Smooth muscle cell (in vitro differentiated cells): ENCODE results near the gene ZNF687. TPM values are rescaled to one million over a fixed set of nuclear protein-coding genes. Genes with fewer than 3 reads are reported as not detected.

ENCODE experiments used
- DNase-seq: peaks from one replicate; lab custom pipeline; 2025; ENCODE audit not compliant: unreplicated experiment; lab: John Stamatoyannopoulos, UW
- H2AFZ ChIP-seq: fragments of 200-600 bp; sonication (generic); 2 replicates; pipeline ENCODE4 v1.6.0; 2016; ENCODE audit warnings: antibody characterized with exemption, low read depth, mild to moderate bottlenecking
- H3F3A ChIP-seq: fragments of 200-600 bp; sonication (generic); 2 replicates; pipeline ENCODE4 v1.6.0; 2017; ENCODE audit warnings: antibody characterized with exemption, low read depth
- H3K27ac ChIP-seq: fragments of 200-600 bp; sonication (generic); 2 replicates; pipeline ENCODE4 v1.5.1; 2016; ENCODE audit warnings: low read depth, mild to moderate bottlenecking
- H3K27me3 ChIP-seq: fragments of 200-600 bp; sonication (generic); 2 replicates; pipeline ENCODE4 v1.6.1; 2016; ENCODE audit warnings: low read depth, mild to moderate bottlenecking
- H3K36me3 ChIP-seq: fragments of 200-600 bp; sonication (generic); 2 replicates; pipeline ENCODE4 v1.5.1; 2016; ENCODE audit warnings: low read depth
- H3K4me1 ChIP-seq: fragments of 200-600 bp; sonication (generic); 2 replicates; pipeline ENCODE4 v1.5.1; 2016; ENCODE audit warnings: low read depth
- H3K4me2 ChIP-seq: fragments of 200-600 bp; sonication (generic); 2 replicates; pipeline ENCODE4 v1.6.0; 2016; ENCODE audit warnings: mild to moderate bottlenecking
- H3K4me3 ChIP-seq: fragments of 200-600 bp; sonication (generic); 2 replicates; pipeline ENCODE4 v1.5.1; 2016; ENCODE audit warnings: mild to moderate bottlenecking
- H3K79me2 ChIP-seq: fragments of 200-600 bp; sonication (generic); 2 replicates; pipeline ENCODE4 v1.6.0; 2016; ENCODE audit warnings: low read depth, mild to moderate bottlenecking
- H3K9ac ChIP-seq: fragments of 200-600 bp; sonication (generic); 2 replicates; pipeline ENCODE4 v1.6.0; 2016; ENCODE audit warnings: low read depth
- H3K9me3 ChIP-seq: fragments of 200-600 bp; sonication (generic); replicated peaks from 2 replicates; pipeline ENCODE4 v1.5.1; 2016; ENCODE audit warnings: low read depth
- H4K20me1 ChIP-seq: fragments of 200-600 bp; sonication (generic); 2 replicates; pipeline ENCODE4 v1.6.0; 2016; ENCODE audit warnings: low read depth
- WGBS: methylation state at CpG from one replicate; pipeline ENCODE4 v1.1.7; 2016; ENCODE audit warnings: low lambda C conversion rate; 5-methylcytosine and 5-hydroxymethylcytosine counted together
- polyA plus RNA-seq: library from polyadenylated mRNA; unstranded; fragments of >200 nt; fragmentation: Nextera tagmentation; extraction: Ambion mirVana; gene quantifications from 2 replicates; pipeline ENCODE4 v1.2.1, GENCODE V29; 2016
- small RNA-seq: library from RNA; depleted of rRNA; stranded (forward); fragments of <200 nt; gene quantifications from one replicate; pipeline ENCODE3, GENCODE V24; 2014
- total RNA-seq: library from RNA; depleted of rRNA; stranded (reverse); fragments of >200 nt; gene quantifications from 2 replicates; pipeline ENCODE4 v1.2.3, GENCODE V29; 2014
- TF ChIP-seq, protein P1 (sequence below): fragments of 200-600 bp; sonication (generic); IDR thresholded peaks from 2 replicates; pipeline ENCODE4 v1.5.1; 2017; ENCODE audit warnings: borderline replicate concordance, mild to moderate bottlenecking, antibody characterized with exemption; ENCODE audit not compliant: insufficient read depth, poor library complexity, severe bottlenecking

Gene ZNF687
- total and polyA plus RNA-seq, 2 experiments from 2014 or later = 2.4 to 10.7 TPM

DNA sequence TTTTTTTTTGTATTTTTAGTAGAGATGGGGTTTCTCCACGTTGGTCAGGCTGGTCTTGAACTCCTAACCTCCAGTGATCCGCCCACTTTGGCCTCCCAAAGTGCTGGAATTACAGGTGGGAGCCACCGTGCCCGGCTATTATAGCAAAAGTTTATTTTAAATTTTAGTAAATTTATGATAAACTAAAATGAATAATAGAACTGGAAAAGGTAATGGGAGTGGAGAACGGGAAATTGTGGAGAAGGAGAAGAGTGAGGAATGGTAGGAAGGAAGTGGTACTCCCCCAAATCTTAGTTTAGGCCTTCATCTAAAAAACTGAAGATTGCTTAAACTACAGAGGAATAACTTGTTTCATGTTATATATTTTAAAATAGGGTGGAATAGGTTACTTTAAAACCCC, 52.7 kb downstream of the ZNF687 start:
- TF ChIP-seq, protein P1, sequence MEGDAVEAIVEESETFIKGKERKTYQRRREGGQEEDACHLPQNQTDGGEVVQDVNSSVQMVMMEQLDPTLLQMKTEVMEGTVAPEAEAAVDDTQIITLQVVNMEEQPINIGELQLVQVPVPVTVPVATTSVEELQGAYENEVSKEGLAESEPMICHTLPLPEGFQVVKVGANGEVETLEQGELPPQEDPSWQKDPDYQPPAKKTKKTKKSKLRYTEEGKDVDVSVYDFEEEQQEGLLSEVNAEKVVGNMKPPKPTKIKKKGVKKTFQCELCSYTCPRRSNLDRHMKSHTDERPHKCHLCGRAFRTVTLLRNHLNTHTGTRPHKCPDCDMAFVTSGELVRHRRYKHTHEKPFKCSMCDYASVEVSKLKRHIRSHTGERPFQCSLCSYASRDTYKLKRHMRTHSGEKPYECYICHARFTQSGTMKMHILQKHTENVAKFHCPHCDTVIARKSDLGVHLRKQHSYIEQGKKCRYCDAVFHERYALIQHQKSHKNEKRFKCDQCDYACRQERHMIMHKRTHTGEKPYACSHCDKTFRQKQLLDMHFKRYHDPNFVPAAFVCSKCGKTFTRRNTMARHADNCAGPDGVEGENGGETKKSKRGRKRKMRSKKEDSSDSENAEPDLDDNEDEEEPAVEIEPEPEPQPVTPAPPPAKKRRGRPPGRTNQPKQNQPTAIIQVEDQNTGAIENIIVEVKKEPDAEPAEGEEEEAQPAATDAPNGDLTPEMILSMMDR = no peak
- Histone ChIP-seq H2AFZ (no peak overlapping the region), H3F3A (no peaks in the 10 kb centered on the region), H3K4me3 (no peak overlapping the region), H3K79me2 (no peaks in the 10 kb centered on the region), H3K27ac (no peak overlapping the region), H3K9ac (no peak overlapping the region), H3K4me1 (no peaks in the 10 kb centered on the region), H3K27me3 (no peaks in the 10 kb centered on the region), H3K4me2 (no peak overlapping the region), H4K20me1 (no peaks in the 10 kb centered on the region), H3K36me3 (no peaks in the 10 kb centered on the region), H3K9me3 (no peaks in the 10 kb centered on the region)
- no peak for DNase-seq
- WGBS = 88% methylated on average over 5 of the region's 5 CpGs

DNA sequence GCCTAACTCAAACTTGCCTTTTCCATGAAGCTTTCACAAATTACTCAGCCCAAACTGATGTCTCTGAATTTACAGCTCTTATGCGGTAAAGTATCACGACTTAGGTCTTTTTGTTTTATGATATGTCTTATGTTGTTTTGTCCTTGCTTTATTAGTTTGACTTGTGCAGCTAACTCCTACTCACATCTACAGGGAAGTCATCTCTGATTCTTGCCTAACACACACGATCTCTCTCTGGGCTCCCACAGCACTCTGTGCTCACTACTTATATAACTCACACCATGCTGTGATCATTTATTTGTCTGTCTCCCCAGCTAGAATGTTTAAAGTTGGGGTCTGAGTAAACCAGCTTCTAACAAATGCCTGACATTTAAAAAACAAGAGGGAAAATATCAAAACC, 54.5 kb downstream of the ZNF687 start:
- H3K36me3 ChIP-seq = no peaks in the 10 kb centered on the region
- no peaks in the 10 kb centered on the region for H3K79me2 ChIP-seq
- no peak overlapping the region for H3K9ac ChIP-seq
- H3K27me3 ChIP-seq = no peaks in the 10 kb centered on the region
- no peak overlapping the region for H2AFZ ChIP-seq
- no peak overlapping the region for H3K27ac ChIP-seq
- H3K4me1 ChIP-seq = no peaks in the 10 kb centered on the region
- H3F3A ChIP-seq = peaks cover 6% of the 10 kb centered on the region
- H3K4me2 ChIP-seq = no peak overlapping the region
- no peaks in the 10 kb centered on the region for H3K9me3 ChIP-seq
- TF ChIP-seq, protein P1 = no peak
- H3K4me3 ChIP-seq = no peak overlapping the region
- H4K20me1 ChIP-seq = no peaks in the 10 kb centered on the region
- no peak for DNase-seq
- 93% methylated on average over 3 of the region's 3 CpGs for WGBS

- Histone ChIP-seq H4K20me1 (no peaks in the 10 kb centered on the region), H2AFZ (no peak overlapping the region), H3K9me3 (no peaks in the 10 kb centered on the region), H3K4me3 (no peak overlapping the region), H3F3A (peaks cover 12% of the 10 kb centered on the region), H3K9ac (no peak overlapping the region), H3K27ac (peak overlapping the region; percentile 67), H3K4me1 (peaks cover 4% of the 10 kb centered on the region), H3K79me2 (no peaks in the 10 kb centered on the region), H3K27me3 (no peaks in the 10 kb centered on the region), H3K4me2 (peak overlapping the region; percentile 68), H3K36me3 (no peaks in the 10 kb centered on the region)
- 37% methylated on average over 7 of the region's 7 CpGs for WGBS
- TF ChIP-seq, protein P1 = peak; percentile 74
- no peak for DNase-seq
Observed at GRCh38 chr1:151340870-151341754, 59.0 kb downstream of the ZNF687 start.

Small RNA genes within 50 kb of the gene (small RNA-seq; reads per million reads assigned to genes)
- gene RN7SL444P = 0.08 reads per million

Other genes with a start within 250 kb of the ZNF687 start
- 5.3 and 5.6 TPM in 2 replicates for gene BNIPL, start 245.7 kb upstream of the ZNF687 start, total RNA-seq
- gene BNIPL, start 245.7 kb upstream of the ZNF687 start, polyA plus RNA-seq = 0.93 and 1.2 TPM in 2 replicates
- gene C1orf56, start 234.5 kb upstream of the ZNF687 start, total RNA-seq = 1.2 and 1.6 TPM in 2 replicates
- 4.4 and 8.0 TPM in 2 replicates for gene C1orf56, start 234.5 kb upstream of the ZNF687 start, polyA plus RNA-seq
- gene CDC42SE1, start 222.7 kb upstream of the ZNF687 start, total RNA-seq = 63.3 and 75.9 TPM in 2 replicates
- gene CDC42SE1, start 222.7 kb upstream of the ZNF687 start, polyA plus RNA-seq = 15.2 and 20.8 TPM in 2 replicates
- gene MLLT11, start 221.9 kb upstream of the ZNF687 start, total RNA-seq = 50.1 and 53.4 TPM in 2 replicates
- gene MLLT11, start 221.9 kb upstream of the ZNF687 start, polyA plus RNA-seq = 73.2 and 74.2 TPM in 2 replicates
- 3.6 and 9.1 TPM in 2 replicates for gene GABPB2, start 211.5 kb upstream of the ZNF687 start, total RNA-seq
- 1.3 and 3.0 TPM in 2 replicates for gene GABPB2, start 211.5 kb upstream of the ZNF687 start, polyA plus RNA-seq
- 9.3 and 9.5 TPM in 2 replicates for gene SEMA6C, start 135.7 kb upstream of the ZNF687 start, total RNA-seq
- gene SEMA6C, start 135.7 kb upstream of the ZNF687 start, polyA plus RNA-seq = 8.1 and 10.4 TPM in 2 replicates
- not detected in 2 replicates for gene TNFAIP8L2, start 125.7 kb upstream of the ZNF687 start, total RNA-seq
- gene TNFAIP8L2, start 125.7 kb upstream of the ZNF687 start, polyA plus RNA-seq = 0.14 TPM in 1 of 2 replicates, not detected in the other
- 9.7 and 17.8 TPM in 2 replicates for gene LYSMD1, start 116.4 kb upstream of the ZNF687 start, total RNA-seq
- gene LYSMD1, start 116.4 kb upstream of the ZNF687 start, polyA plus RNA-seq = 1.9 and 2.5 TPM in 2 replicates
- gene SCNM1, start 116.2 kb upstream of the ZNF687 start, total RNA-seq = 49.7 and 58.6 TPM in 2 replicates
- 94.8 and 105 TPM in 2 replicates for gene SCNM1, start 116.2 kb upstream of the ZNF687 start, polyA plus RNA-seq
- not detected in 2 replicates for gene TMOD4, start 106.3 kb upstream of the ZNF687 start, total RNA-seq
- gene TMOD4, start 106.3 kb upstream of the ZNF687 start, polyA plus RNA-seq = 0.37 TPM in 1 of 2 replicates, not detected in the other
- 35.0 and 44.9 TPM in 2 replicates for gene VPS72, start 92.1 kb upstream of the ZNF687 start, total RNA-seq
- gene VPS72, start 92.1 kb upstream of the ZNF687 start, polyA plus RNA-seq = 57.9 and 74.1 TPM in 2 replicates
- 54.6 and 78.2 TPM in 2 replicates for gene PIP5K1A, start 83.7 kb upstream of the ZNF687 start, total RNA-seq
- 24.1 and 25.8 TPM in 2 replicates for gene PIP5K1A, start 83.7 kb upstream of the ZNF687 start, polyA plus RNA-seq
- gene PSMD4, start 27.6 kb upstream of the ZNF687 start, total RNA-seq = 97.2 and 109 TPM in 2 replicates
- gene PSMD4, start 27.6 kb upstream of the ZNF687 start, polyA plus RNA-seq = 192 and 198 TPM in 2 replicates
- gene PI4KB, start 45.1 kb downstream of the ZNF687 start, total RNA-seq = 28.0 and 32.2 TPM in 2 replicates
- 46.7 and 58.7 TPM in 2 replicates for gene PI4KB, start 45.1 kb downstream of the ZNF687 start, polyA plus RNA-seq
- 22.7 and 53.0 TPM in 2 replicates for gene RFX5, start 65.0 kb downstream of the ZNF687 start, total RNA-seq
- 12.4 and 16.3 TPM in 2 replicates for gene RFX5, start 65.0 kb downstream of the ZNF687 start, polyA plus RNA-seq
- gene SELENBP1, start 90.4 kb downstream of the ZNF687 start, total RNA-seq = 22.0 and 26.7 TPM in 2 replicates
- 28.8 and 40.2 TPM in 2 replicates for gene SELENBP1, start 90.4 kb downstream of the ZNF687 start, polyA plus RNA-seq
- gene PSMB4, start 117.3 kb downstream of the ZNF687 start, total RNA-seq = 308 and 316 TPM in 2 replicates
- 88.6 and 94.1 TPM in 2 replicates for gene PSMB4, start 117.3 kb downstream of the ZNF687 start, polyA plus RNA-seq
- gene POGZ, start 177.2 kb downstream of the ZNF687 start, total RNA-seq = 40.9 and 47.0 TPM in 2 replicates
- 20.5 and 24.8 TPM in 2 replicates for gene POGZ, start 177.2 kb downstream of the ZNF687 start, polyA plus RNA-seq
- 0.76 and 17.0 TPM in 2 replicates for gene CGN, start 229.1 kb downstream of the ZNF687 start, total RNA-seq
- 0.70 and 2.5 TPM in 2 replicates for gene CGN, start 229.1 kb downstream of the ZNF687 start, polyA plus RNA-seq